DND-41 (cell line): ENCODE data around the gene JMJD1C.

Experiments
- ATAC-seq: fragments of 200-7000 bp; cut with Tn5 transposase; 3 replicates; pipeline ENCODE4 v1.9.1; 2021; ENCODE audit warnings: low read depth; ENCODE audit not compliant: insufficient read depth
- DNase-seq: peaks from one replicate; pipeline ENCODE4 v3.0.0-alpha.2; 2020
- H2AFZ ChIP-seq: 2 replicates; pipeline ENCODE4 v1.6.0; 2012; ENCODE audit warnings: low read depth, low read length
- H3K27ac ChIP-seq: 2 replicates; pipeline ENCODE4 v1.5.1; 2012; ENCODE audit warnings: low read length, inconsistent platforms
- H3K27me3 ChIP-seq: fragments of 200-600 bp; sonication (generic); 2 replicates; pipeline ENCODE4 v1.6.0; 2012; ENCODE audit warnings: low read length, mild to moderate bottlenecking, inconsistent platforms; ENCODE audit not compliant: insufficient read depth, poor library complexity
- H3K36me3 ChIP-seq: 2 replicates; pipeline ENCODE4 v1.5.1; 2012; ENCODE audit warnings: low read length, inconsistent platforms; ENCODE audit not compliant: insufficient read depth
- H3K4me1 ChIP-seq: 2 replicates; pipeline ENCODE4 v1.5.1; 2012; ENCODE audit warnings: mild to moderate bottlenecking, low read length; ENCODE audit not compliant: insufficient read depth
- H3K4me2 ChIP-seq: 2 replicates; pipeline ENCODE4 v1.6.0; 2012; ENCODE audit warnings: mild to moderate bottlenecking, moderate library complexity, low read length, inconsistent platforms; ENCODE audit not compliant: insufficient read depth
- H3K4me3 ChIP-seq, 2 experiments: fragments of 200-600 bp in 1 of 2; shearing (Covaris generic) in 1 of 2; 2 replicates each; pipeline ENCODE4 v1.5.1; 2012 to 2016; ENCODE audit warnings: inconsistent platforms in 2 of 2, low read length in 2 of 2, mild to moderate bottlenecking in 2 of 2, low read depth in 1 of 2, moderate library complexity in 1 of 2
- H3K79me2 ChIP-seq: 2 replicates; pipeline ENCODE4 v1.6.0; 2012; ENCODE audit warnings: low read length, inconsistent platforms; ENCODE audit not compliant: insufficient read depth
- H3K9ac ChIP-seq: 2 replicates; pipeline ENCODE4 v1.6.0; 2012; ENCODE audit warnings: low read depth, mild to moderate bottlenecking, inconsistent platforms, low read length, moderate library complexity
- H3K9me3 ChIP-seq: 2 replicates; pipeline ENCODE4 v1.5.1; 2012; ENCODE audit warnings: low read length, moderate library complexity, mild to moderate bottlenecking, inconsistent platforms; ENCODE audit not compliant: insufficient read depth, severe bottlenecking
- H4K20me1 ChIP-seq: 2 replicates; pipeline ENCODE4 v1.6.0; 2012; ENCODE audit warnings: low read length; ENCODE audit not compliant: insufficient read depth
- EZH2 ChIP-seq: IDR thresholded peaks from 3 replicates; pipeline ENCODE4 v1.6.1; 2012; ENCODE audit warnings: borderline replicate concordance, low read depth, mild to moderate bottlenecking, moderate library complexity, low read length, inconsistent platforms; ENCODE audit not compliant: severe bottlenecking
- TF ChIP-seq, protein P1 (sequence below): IDR thresholded peaks from 2 replicates; pipeline ENCODE4 v1.5.1; 2012; ENCODE audit warnings: borderline replicate concordance, low read length, moderate library complexity, mild to moderate bottlenecking; ENCODE audit not compliant: poor library complexity, severe bottlenecking; ENCODE audit errors: extremely low read depth

JMJD1C gene

DNA sequence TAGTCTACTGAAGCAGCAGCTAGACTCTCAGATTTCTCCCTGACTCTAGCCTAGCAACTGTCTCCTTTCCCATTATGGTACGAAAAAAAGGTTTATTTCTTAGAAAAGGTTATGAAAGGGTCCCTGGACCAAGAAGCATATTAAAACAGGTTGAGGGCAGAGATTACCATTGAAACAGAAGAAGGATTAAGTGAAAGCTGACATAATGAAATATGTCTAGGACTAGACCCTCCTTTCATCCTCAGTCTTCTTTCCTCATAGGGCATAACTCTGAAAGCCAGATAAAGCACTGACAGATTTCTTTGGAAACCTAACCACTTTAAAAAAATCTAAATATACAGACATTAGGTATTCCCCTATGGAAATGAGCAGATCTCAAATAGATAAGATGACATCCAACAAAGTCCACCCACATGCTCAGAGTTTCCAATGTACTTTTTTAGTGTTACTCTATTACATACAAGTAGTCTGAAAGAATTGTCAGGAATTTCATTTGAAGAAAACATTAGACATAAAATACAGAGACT, 58.6 kb downstream of the JMJD1C start:
- Histone ChIP-seq H2AFZ (no peak overlapping the region), H3K27me3 (no peaks in the 10 kb centered on the region), H3K79me2 (peaks cover 87% of the 10 kb centered on the region)

DNA sequence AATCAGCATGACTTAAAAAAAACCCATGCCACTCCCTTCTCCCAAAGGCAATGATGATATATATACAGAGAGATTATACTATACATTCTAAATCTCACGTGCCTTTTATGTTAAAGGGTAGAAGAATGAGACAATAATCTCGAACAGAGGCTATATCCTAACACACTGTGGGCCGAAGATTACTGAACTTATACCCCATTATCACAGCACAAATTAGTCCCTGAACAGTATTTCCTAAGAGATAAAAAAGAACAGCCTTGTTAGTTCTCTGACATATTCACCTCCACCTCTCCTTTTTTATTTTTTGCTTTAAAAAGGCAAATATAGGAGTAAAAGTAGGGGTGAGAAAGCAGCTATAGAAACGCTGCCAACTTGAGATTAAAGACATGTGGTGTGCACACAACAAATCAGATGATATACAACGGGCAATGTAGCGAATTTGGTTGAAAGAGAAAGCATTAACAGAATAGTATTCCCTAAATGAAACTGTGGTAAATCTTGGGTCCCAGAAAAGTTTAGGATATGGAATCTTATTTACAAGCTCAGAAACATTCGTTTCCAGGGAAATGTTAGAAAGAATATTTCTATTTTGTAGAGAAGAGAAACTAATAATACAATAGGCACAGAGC, 69.5 kb downstream of the JMJD1C start:
- H3K9me3 ChIP-seq, result no peaks in the 10 kb centered on the region
- H3K79me2 ChIP-seq, result peaks cover 73% of the 10 kb centered on the region
- H3K36me3 ChIP-seq, result no peaks in the 10 kb centered on the region
- no peak overlapping the region for H3K9ac ChIP-seq
- H2AFZ ChIP-seq, result no peak overlapping the region
- H3K4me2 ChIP-seq, result no peak overlapping the region
- DNase-seq, result no peak
- TF ChIP-seq, protein P1, sequence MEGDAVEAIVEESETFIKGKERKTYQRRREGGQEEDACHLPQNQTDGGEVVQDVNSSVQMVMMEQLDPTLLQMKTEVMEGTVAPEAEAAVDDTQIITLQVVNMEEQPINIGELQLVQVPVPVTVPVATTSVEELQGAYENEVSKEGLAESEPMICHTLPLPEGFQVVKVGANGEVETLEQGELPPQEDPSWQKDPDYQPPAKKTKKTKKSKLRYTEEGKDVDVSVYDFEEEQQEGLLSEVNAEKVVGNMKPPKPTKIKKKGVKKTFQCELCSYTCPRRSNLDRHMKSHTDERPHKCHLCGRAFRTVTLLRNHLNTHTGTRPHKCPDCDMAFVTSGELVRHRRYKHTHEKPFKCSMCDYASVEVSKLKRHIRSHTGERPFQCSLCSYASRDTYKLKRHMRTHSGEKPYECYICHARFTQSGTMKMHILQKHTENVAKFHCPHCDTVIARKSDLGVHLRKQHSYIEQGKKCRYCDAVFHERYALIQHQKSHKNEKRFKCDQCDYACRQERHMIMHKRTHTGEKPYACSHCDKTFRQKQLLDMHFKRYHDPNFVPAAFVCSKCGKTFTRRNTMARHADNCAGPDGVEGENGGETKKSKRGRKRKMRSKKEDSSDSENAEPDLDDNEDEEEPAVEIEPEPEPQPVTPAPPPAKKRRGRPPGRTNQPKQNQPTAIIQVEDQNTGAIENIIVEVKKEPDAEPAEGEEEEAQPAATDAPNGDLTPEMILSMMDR, result no peak
- H3K4me3 ChIP-seq, result no peak overlapping the region
- no peak overlapping the region for H3K27ac ChIP-seq
- ATAC-seq, result no peak
- no peaks in the 10 kb centered on the region for H3K4me1 ChIP-seq
- peaks cover 15% of the 10 kb centered on the region; the same call in 1 of the 2 replicates for H4K20me1 ChIP-seq
- H3K27me3 ChIP-seq, result no peaks in the 10 kb centered on the region

More for the DNA sequence above, 58.6 kb downstream of the JMJD1C start:
- Histone ChIP-seq H3K4me3 (no peak overlapping the region), H3K4me2 (no peak overlapping the region), H3K9ac (no peak overlapping the region), H3K4me1 (no peaks in the 10 kb centered on the region), H3K27ac (no peak overlapping the region), H3K36me3 (no peaks in the 10 kb centered on the region; the same call in 1 of the 2 replicates), H4K20me1 (peaks cover 27% of the 10 kb centered on the region; the same call in 1 of the 2 replicates), H3K9me3 (no peaks in the 10 kb centered on the region)
- TF ChIP-seq, protein P1, result no peak
- TF ChIP-seq EZH2, result no peak
- no peak for DNase-seq
- ATAC-seq, result no peak

DNA sequence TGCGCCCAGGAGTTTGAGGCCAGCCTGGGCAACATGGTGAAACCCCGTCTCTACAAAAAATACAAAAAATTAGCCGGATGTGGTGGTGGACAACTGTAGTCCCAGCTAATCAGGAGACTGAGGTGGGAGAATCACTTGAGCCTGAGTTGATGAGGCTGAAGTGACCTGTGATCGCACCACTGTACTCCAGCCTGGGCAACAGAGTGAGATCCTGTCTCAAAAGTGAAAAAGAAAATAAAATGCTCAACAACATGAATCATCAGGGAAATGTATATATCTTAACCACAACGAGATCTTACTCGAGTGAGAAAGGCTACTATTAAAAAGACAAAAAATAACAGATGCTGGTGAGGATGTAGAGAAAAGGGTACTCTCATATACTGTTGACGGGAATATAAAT, 72.7 kb downstream of the JMJD1C start:
- H2AFZ ChIP-seq, result no peak overlapping the region
- H3K79me2 ChIP-seq, result peaks cover 84% of the 10 kb centered on the region
- peaks cover 21% of the 10 kb centered on the region for H3K4me1 ChIP-seq
- H3K27ac ChIP-seq, result no peak overlapping the region
- DNase-seq, result no peak
- no peak overlapping the region for H3K4me3 ChIP-seq
- no peaks in the 10 kb centered on the region for H3K27me3 ChIP-seq
- no peak overlapping the region for H3K4me2 ChIP-seq
- no peaks in the 10 kb centered on the region for H3K36me3 ChIP-seq
- no peak for ATAC-seq
- peaks cover 30% of the 10 kb centered on the region; the same call in 1 of the 2 replicates for H4K20me1 ChIP-seq
- no peak for TF ChIP-seq EZH2
- TF ChIP-seq, protein P1, result no peak
- no peaks in the 10 kb centered on the region for H3K9me3 ChIP-seq
- no peak overlapping the region for H3K9ac ChIP-seq
